WERI-Rb-1 (cell line): ENCODE results near the gene KRT32.
A peak's percentile ranks its signal among the peaks of the same experiment; 100 is the strongest.

Experiments used
- DNase-seq: peaks from one replicate; pipeline ENCODE4 v3.0.0-alpha.2; 2020
- H3K27ac ChIP-seq: fragments of 250-450 bp; sonication (Bioruptor Pico); 2 replicates; pipeline ENCODE4 v1.5.1; 2020; ENCODE audit warnings: mild to moderate bottlenecking, moderate library complexity
- H3K27me3 ChIP-seq: fragments of 250-450 bp; sonication (Bioruptor Pico); 2 replicates; pipeline ENCODE4 v1.5.1; 2021; ENCODE audit warnings: mild to moderate bottlenecking, low read depth, moderate library complexity; ENCODE audit not compliant: insufficient read depth, severe bottlenecking
- H3K36me3 ChIP-seq: fragments of 250-450 bp; sonication (Bioruptor Pico); 2 replicates; pipeline ENCODE4 v1.5.1; 2020; ENCODE audit warnings: mild to moderate bottlenecking, moderate library complexity
- H3K4me3 ChIP-seq: 2 replicates; pipeline ENCODE4 v1.5.1; 2011; ENCODE audit warnings: low read depth, mild to moderate bottlenecking, control low read depth, low read length
- H3K9me3 ChIP-seq: fragments of 250-450 bp; sonication (Bioruptor Pico); 2 replicates; pipeline ENCODE4 v1.5.1; 2021; ENCODE audit warnings: mild to moderate bottlenecking, moderate library complexity; ENCODE audit not compliant: severe bottlenecking
- CTCF ChIP-seq: IDR thresholded peaks from 2 replicates; pipeline ENCODE4 v1.5.1; 2011; ENCODE audit warnings: low read depth, mild to moderate bottlenecking, control low read depth, inconsistent platforms, low read length

Gene KRT32

GRCh38 chr17:41464682-41465081 is 2.5 kb downstream of the KRT32 start:
- DNase-seq = no peak
- Histone ChIP-seq H3K27me3 (peaks cover 99% of the 10 kb centered on the region), H3K9me3 (peaks cover 19% of the 10 kb centered on the region), H3K27ac (no peak overlapping the region), H3K36me3 (no peaks in the 10 kb centered on the region), H3K4me3 (no peak overlapping the region)
- TF ChIP-seq CTCF = no peak

DNA sequence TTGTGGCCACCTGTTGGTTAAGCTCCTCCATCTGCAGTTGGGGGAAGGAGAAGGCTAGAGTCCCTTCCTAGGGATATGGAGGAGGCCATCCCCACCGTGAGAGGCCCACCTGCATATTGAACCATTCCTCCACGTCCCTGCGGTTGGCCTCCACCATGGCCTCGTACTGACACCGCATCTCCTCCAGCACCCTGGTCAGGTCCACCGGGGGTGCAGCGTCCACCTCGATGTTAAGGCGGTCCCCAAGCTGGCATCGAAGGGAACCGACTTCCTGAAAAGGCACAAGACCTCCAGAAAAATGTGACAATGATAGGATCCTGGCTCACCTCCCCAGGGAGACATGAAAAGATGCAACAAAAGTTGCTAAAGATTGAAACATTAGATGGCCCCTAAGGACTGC is 3.0 kb downstream of the KRT32 start:
- Histone ChIP-seq H3K9me3 (peaks cover 17% of the 10 kb centered on the region), H3K27me3 (peaks cover 100% of the 10 kb centered on the region), H3K4me3 (no peak overlapping the region), H3K27ac (no peak overlapping the region), H3K36me3 (no peaks in the 10 kb centered on the region)
- TF ChIP-seq CTCF = no peak
- no peak for DNase-seq

- TF ChIP-seq CTCF = no peak
- Histone ChIP-seq H3K4me3 (no peak overlapping the region), H3K9me3 (peaks cover 13% of the 10 kb centered on the region), H3K27me3 (peaks cover 100% of the 10 kb centered on the region), H3K36me3 (no peaks in the 10 kb centered on the region), H3K27ac (no peak overlapping the region)
- DNase-seq = no peak
These were observed 3.4 kb downstream of the KRT32 start for GRCh38 chr17:41463746-41464145.

GRCh38 chr17:41462705-41463104 is 4.5 kb downstream of the KRT32 start:
- peaks cover 7% of the 10 kb centered on the region for H3K9me3 ChIP-seq
- H3K4me3 ChIP-seq = no peak overlapping the region
- H3K27me3 ChIP-seq = peaks cover 100% of the 10 kb centered on the region
- H3K27ac ChIP-seq = no peak overlapping the region
- H3K36me3 ChIP-seq = no peaks in the 10 kb centered on the region
- no peak for DNase-seq
- TF ChIP-seq CTCF = no peak

GRCh38 chr17:41457676-41458075 is 9.5 kb downstream of the KRT32 start:
- no peak for DNase-seq
- peaks cover 98% of the 10 kb centered on the region for H3K27me3 ChIP-seq
- no peaks in the 10 kb centered on the region for H3K36me3 ChIP-seq
- H3K4me3 ChIP-seq = no peak overlapping the region
- no peaks in the 10 kb centered on the region for H3K9me3 ChIP-seq
- H3K27ac ChIP-seq = no peak overlapping the region
- no peak for TF ChIP-seq CTCF

DNA sequence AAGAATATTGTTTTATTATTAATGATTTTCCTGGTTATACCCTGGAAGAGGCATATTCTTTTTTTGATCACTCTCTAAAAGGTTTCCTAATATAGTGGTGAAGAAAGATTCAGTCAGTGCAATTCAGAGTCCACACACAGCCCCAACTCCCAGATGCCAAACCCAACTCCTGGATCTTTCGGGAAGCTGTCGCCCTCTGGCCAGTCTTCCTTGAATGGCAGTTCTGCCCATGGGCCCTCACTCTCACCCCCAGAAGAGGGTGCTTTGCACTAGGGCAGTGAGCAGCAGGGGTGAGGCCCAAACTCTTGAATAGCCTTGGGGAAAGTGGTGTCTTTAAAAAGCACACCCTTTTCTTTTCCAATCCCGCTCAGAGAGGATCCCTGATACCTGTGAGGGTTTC is 11.0 kb downstream of the KRT32 start:
- H3K27ac ChIP-seq = no peak overlapping the region
- H3K9me3 ChIP-seq = peaks cover 10% of the 10 kb centered on the region
- no peak for DNase-seq
- no peaks in the 10 kb centered on the region for H3K36me3 ChIP-seq
- no peak overlapping the region for H3K4me3 ChIP-seq
- H3K27me3 ChIP-seq = peaks cover 98% of the 10 kb centered on the region
- TF ChIP-seq CTCF = 0 out of 2 replicates have a peak, but pooled peaks have one; percentile 17
